SK-N-DZ (cell line): ENCODE measurements around the gene ZNF341.

Experiments
- DNase-seq: peaks from one replicate; pipeline ENCODE4 v3.0.0-alpha.2; 2015; ENCODE audit warnings: low spot score

ZNF341 gene

DNA sequence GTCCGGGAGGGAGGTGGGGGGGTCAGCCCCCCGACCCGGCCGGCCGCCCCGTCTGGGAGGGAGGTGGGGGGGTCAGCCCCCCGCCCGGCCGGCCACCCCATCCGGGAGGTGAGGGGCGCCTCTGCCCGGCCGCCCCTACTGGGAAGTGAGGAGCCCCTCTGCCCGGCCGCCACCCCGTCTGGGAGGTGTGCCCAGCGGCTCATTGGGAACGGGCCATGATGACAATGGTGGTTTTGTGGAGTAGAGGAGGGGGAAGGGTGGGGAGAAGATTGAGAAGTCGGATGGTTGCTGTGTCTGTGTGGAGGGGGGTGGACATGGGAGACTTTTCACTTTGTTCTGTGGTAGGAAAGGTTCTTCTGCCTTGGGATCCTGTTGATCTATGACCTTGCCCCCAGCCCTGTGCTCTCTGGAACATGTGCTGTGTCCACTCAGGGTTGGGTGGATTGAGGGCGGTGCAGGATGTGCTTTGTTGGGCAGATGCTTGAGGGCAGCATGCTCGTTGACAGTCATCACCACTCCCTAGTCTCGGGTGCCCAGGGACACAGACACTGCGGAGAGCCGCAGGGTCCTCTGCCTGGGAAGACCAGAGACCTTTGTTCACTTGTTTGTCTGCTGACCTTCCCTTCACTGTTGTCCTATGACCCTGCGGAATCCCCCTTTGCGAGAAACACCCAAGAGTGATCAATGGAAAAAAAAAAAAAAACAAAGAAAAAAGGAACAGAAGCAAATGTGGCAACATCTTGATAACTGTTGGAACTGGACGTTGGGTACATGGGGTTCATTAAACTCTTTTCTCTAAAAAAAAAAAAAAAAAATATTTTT is 30.0 kb upstream of the ZNF341 start:
- no peak for DNase-seq

DNA sequence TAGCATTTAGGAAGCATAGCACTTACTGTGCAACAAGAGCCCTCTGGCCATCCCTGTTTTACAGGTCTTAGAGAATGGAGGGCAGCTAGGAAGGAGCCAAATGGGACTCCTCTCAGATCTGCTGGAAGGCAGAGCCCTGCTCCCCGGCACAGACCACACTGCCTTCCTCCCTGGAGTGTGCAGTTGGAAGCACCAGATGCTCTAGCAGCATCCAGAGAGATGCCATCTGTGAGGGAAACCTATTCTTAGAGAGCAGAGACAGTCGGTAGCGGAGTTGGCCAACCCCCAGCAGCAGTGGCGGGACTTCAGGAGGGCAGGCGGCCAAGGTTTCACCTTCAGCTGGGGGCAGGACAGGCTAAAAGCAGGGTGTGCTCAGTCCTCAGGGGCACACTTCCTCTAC is 28.9 kb upstream of the ZNF341 start:
- DNase-seq = peak; percentile 40

DNA sequence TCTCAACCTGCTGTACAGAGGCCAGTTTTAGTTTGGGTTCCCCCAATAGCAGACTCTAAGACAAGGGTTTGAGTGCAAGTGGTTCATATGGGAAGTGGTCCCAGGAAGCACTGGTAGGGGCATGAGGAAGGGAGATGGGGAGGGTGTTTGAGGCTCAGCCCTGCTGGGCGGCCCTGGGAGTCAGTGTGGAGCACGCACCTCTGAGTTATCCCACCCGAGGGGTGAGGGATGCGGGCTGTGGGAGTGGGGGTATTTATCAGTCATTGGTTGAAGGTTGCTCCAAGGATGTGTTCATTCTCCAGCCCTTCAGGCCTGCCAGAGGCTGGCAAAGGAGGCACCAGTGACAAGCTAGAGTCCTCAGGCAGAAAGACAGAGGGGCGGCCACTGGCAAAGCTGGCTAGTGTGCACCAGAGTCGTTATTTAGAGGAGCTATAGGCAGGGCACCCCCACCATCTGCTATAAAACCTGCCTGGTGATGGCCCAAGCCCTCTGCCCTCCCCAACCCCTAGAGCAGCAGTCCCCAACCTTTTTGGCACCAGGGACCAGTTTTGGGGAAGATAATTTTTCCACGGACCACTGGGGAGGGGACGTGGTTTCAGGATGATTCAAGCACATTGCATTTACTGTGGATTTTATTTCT is 28.2 kb upstream of the ZNF341 start:
- no peak for DNase-seq

DNA sequence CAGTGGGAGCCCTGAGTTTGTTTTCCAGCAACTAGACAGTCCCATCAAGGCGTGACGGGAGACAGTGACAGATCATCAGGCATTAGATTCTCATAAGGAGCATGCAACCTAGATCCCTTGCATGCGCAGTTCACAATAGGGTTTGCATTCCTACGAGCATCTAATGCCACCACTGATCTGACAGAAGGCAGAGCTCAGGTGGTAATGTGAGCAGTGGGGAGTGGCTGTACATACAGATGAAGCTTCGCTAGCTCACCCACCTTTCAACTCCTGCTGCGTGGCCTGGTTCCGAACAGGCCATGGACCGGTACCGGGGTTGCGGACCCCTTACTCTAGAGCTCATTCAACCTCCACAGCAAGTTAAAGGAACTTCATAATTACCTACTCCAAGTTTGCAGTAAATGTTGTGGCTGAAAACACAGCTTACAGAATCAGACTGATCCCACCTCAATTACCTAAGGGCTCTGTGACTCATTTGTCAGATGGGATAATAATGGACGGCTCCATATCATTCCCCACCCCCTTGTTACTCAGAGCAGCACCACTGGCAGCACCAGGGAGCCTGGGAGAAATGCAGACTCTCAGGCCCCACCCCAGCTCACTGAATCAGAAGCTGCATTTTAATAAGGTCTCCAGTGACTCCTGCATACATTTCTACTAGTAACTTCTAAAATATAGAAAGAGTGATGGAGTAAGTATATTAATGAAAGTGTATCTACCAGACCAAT is 27.4 kb upstream of the ZNF341 start:
- DNase-seq = no peak

DNA sequence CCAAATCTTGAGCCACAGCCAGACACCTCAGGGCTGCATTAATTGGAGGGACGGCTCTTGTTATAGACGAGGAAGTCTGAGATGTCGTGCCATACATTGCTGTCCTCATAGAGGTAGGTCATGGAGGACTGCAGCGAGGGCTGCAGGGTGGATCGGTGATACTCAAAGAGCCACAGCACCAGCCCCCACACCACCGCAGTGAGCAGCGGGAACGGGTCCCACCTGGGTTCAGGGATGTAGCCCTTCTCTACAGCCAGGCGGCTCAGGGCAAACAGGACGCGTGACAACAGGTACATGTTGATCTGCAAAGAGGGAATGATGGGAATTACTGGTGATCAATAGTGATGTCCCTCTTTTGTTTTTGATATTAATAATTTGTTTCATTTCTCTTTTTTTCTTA is 24.1 kb upstream of the ZNF341 start:
- no peak for DNase-seq

DNA sequence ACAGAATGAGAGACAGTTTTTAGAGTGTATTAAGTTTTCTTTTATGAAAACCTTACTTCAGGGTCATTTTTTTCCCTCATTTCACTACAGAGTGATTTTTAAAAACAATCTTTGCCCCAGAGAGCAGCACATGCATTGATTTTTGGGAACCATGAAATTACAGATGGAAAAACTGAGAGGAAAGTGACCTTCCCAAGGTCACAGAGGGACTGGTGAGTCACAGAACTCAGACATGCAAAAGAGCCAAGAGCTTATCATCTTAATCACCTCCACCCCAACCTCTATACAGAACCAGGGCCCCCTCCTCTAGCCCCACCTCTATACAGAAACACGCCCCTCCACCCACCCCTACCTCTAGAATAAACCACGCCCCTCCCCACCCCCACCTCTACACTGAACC is 22.4 kb upstream of the ZNF341 start:
- no peak for DNase-seq

DNA sequence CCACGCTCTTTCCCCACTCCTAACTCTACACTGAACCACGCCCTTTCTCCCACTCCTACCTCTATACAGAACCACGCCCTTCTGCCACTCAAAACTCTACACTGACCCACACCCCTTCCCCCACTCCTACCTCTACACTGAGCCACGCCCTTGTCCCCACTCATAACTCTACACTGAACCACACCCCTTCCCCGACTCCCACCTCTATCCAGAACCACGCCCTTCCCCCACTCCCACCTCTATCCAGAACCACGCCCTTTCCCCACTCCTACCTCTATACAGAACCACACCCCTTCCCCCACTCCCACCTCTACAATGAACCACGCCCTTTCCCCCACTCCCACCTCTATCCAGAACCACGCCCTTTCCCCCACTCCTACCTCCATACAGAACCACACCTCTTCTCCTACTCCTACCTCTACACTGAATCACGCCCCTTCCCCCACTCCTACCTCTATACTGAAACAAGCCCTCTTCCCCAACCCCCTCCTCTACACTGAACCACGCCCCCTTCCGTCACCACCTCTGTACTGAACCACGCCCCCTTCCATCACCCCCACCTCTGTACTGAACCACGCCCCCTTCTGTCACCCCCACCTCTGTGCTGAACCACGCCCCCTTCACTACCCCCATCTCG is 21.8 kb upstream of the ZNF341 start:
- no peak for DNase-seq

DNA sequence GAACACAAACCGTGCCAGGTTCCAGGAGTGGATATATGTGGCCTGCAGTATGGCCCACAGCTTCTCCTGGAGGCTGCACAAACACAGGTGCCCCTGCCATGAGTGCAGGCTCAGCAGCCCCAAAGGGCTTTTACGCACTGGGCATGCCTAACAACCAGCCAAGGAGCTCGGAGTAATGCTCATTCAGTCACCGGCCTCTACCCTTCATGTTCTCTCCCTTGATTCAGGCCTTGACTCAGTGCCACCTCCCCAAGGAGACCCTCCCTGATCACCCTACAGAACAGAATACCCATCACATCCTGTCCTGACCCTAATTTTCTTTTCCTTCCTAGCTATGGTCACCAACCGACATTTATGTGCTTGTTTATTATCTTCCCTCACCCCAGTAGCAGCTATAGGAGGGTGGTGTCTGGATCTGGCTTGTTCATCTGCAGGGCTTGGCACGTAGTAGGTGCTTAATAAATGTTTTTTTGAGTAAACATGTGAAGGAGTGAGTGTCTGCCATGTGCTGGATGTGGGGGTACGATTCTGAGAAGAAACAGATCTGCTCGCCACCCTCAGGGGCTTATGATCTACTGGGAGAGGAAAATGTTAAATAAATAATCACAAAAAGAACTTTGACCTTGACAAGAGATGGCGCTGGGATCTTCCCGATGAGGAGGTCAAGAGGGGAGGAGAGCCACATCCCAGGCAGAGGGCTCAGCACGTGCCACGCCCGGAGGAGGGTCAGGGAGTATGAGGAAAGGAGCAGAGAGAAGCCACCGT is 20.9 kb upstream of the ZNF341 start:
- no peak for DNase-seq

DNA sequence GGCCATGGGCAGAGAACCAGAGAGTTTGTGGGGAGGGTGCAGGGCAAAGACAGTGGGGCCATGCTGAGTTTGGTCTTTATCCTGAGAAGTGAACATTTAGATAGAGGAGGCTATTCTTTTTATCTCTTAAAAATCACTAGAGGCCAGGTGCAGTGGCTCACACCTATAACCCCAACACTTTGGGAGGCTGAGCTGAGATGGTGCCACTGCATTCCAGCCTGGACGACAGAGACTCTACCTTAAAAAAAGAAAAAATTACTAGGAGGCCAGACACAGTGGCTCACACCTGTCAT is 20.4 kb upstream of the ZNF341 start:
- no peak for DNase-seq

DNA sequence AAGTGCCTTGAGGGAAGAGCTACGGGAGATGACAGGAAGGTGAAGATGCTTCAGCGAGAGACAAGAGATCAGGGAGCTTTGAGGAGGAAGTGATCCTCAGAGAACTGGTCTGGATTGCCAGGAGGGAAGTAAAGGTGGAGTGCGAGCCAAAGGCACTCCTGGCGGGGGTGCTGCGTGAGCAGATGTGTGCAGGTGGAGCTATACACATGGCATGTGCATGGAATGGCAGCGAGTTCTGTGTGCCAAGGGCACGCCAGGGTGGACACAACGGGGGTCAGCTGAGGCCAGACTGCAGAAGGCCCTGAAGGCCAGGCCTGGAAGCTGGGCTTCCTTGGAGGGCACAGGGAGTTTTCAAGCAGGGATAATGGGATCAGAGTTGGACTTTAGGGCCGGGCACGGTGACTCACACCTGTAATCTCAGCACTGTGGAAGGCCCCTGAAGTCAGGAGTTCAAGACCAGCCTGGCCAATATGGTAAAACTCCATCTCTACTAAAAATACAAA is 17.9 kb upstream of the ZNF341 start:
- DNase-seq = no peak

DNA sequence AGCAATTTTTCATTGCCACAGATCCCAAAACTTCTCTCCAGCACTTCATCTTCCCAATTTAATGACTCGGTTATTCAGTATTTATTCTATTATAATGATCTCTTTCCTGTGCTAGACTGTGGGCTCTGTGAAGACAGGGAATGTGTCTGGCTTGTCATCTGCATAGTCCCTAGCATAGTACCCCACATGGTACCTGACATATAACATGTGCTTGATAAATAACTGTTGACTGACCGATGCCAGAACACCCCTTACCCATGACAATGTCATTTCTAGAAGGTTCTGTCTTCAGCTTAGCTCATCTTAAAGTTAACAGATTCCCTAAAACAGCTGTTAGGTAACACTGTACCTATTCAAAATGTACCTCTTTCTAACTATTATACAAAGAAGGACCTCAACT is 15.3 kb upstream of the ZNF341 start:
- DNase-seq = no peak

DNA sequence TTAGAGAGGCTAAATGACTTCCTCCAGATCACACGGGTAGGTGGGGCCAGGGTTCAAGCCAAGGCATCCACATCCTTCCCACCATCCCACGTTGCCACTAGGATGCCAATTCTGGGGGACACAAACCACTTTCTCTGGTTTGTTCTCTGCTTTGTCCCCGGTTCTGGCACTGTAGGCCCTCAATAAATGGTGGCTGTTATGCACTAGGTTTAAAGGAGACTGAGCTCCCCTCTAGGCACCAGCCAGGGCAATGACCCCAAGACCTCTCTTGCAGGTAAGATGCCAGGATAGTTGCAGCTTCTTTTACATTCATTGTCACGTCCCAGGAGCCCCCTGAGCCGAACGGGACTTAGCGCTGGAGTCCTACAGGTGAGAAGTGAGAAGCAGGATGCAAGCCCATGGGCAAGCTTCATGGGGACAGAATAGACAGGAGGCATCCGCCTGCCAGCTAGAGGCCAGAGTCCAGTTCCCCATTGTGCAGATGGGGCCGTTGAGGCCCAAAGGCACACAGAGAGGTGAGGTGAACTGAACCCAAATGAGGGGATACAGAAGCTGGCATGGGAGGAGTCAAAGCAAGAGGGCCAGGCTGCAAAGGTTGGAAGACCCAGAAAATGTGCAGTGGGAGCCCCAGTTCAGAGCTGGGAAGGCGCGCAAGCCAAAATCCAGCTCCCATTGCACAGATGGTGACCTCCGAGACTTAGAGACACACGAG is 12.4 kb upstream of the ZNF341 start:
- no peak for DNase-seq

DNA sequence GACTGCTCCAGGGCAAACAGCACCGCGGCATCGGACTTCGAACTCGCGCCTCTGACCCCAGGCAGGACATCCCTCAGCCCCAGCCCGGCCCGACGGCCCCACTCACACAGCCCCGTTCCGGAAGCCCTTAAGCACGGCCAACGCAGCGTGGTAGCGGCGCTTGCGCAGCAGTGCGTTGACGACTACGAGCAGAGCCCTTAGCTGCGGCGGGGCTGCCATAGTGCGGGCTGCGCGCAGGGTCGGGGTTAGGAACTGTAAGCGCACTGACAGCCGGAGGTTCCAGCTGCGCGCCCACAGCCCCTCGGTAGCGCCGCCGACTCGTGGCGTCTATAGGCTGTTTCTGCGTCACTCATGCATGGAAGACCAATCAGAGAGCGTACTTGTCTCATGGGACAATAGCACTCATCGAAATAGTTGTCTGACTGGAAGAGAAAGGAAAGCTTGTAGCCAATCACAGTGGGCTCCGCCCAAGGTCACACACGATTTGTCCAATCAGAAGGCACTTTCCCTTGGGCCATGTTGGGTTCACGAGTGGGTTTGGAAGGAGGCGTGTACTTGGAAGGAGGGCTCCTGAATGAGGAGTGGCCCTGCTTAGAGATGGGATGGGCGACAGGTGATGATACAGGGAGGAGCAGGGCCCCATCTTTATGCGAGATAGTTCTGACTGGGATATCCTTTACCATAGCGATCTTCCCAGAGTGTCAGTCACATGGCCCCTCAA is 11.6 kb upstream of the ZNF341 start, which contains the start of gene PXMP4:
PXMP4 (minus strand) TSS at position 322 of the 721 bp plus-strand sequence; CDS start at position 219, 103 bp downstream.
- peak; percentile 100 for DNase-seq

DNA sequence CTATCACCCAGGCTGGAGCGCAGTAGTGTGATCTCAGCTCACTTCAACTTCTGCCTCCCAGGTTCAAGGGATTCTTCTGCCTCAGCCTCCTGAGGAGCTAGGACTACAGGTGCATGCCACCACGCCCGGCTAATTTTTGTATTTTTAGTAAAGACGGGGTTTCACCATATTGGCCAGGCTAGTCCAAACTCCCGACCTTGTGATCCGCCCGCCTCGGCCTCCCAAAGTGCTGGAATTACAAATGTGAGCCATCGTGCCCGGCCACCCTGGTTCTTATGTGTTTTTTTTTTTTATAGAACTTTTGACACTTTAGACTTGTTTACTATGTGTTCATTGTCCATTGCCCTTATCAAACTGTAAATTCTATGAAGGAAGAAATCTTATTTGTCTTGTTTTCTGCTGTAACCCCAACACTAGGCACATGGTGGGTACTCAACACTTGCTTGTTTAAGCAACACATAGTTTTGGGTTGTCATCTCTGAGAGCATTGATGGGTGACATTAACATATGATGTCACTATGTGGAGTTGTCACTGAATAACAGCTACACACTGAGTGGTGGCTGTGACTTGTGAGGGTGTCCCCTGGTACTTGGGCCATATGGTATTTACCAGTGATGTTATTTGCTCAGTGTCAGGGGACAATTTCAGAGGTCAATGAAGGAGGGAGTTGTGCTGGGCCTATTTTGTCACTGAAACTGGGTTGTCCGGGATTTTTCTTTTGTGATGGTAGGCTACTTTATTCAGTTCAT is 10.2 kb upstream of the ZNF341 start:
- no peak for DNase-seq

DNA sequence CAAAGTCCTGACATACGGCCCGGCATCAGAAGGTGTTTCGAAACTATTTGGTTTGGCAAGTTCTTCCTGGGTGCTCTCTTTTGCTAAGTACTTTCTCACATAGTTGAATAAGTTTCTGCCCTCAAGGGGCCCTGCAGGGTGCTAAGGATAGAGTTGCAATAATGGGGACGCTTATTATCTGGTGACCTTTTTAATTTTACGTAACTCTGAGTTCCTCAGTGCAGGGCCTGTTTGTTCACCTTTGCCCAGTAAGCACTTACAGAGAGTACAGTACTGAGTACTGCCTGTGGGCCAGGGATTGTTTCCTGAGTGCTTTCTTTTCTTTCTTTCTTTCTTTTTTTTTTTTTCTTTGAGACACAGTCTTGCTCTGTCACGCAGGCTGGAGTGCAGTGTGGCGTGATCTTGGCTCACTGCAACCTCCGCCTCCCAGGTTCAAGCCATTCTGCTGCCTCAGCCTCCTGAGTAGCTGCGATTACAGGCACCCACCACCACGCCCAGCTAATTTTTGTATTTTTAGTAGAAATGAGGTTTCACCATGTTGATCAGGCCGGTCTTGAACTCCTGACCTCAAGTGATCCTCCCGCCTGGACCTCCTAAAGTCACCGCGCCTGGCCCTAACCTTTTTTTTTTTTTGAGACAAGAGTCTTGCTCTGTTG is 7.2 kb upstream of the ZNF341 start:
- no peak for DNase-seq

DNA sequence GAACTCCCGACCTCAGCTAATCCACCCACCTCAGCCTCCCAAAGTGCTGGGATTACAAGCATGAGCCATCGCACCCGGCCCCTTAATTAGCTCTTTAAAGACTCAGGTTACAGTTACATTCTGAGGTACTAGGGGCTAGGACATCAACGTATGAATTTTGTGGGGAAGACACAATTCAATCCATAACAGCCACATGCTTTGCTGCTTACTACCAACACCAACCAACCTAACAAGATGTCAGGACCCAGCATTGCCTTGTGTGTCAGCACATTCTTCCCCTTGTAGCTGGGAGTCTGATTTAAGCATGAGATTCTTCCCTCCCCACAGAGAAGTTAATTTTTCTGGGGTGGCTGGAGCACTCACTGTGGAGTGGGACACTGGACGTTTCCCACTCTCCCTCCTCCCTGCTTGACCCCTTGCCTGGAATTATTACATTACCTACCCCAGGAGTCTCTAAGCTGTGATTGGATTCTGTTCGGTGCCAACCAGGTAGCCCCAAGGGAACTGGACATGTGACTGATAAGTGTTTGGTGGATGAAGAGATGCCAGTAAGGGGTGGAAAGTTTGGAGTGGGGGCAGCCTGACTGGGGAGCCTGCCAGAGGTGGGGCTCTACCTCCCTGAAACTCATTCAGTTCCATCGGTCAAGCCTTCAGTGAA is 6.1 kb upstream of the ZNF341 start:
- DNase-seq = no peak

DNA sequence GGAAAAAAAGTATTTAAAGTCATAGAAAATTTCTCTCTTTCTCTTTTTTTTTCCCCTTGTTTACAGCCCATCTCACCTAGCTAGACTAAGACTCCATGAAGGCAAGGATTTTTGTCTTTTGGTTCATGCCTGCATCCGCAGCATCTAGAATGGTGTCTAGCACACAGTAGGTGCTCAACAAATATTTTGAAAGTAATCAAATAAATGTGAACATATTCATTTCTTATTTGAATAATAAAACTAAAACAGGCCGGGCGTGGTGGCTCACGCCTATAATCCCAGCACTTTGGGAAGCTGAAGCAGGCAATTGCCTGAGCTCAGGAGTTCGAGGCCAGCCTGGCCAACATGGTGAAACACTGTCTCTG is 4.7 kb upstream of the ZNF341 start:
- no peak for DNase-seq

DNA sequence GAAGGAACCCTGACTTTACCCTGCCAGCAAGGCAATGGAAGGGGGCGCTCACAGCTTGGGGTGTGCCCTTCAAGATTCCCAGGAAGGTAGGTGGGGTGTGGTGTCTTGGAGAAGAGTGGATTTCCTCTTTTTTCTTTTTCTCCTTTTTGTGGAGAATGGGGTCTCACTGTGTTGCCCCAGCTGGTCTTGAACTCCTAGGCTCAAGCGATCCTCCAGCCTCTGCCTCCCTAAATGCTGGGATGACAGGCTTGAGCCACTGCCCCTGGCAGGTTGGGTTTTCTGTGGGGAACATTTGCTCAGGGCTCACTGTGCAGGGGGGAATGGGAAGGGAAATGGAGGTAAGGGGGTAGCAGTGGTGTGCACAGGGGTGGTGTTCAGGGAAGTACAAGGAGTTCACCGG is 4.0 kb upstream of the ZNF341 start:
- DNase-seq = no peak
